ENCODE results near the gene TBX2. TPM values are rescaled to one million over a fixed set of nuclear protein-coding genes. Genes with fewer than 3 reads are reported as not detected.

Gene TBX2
- total RNA-seq, 4 donors from 2014 or later = 23.2 to 42.0 (median 26.5) TPM

DNA sequence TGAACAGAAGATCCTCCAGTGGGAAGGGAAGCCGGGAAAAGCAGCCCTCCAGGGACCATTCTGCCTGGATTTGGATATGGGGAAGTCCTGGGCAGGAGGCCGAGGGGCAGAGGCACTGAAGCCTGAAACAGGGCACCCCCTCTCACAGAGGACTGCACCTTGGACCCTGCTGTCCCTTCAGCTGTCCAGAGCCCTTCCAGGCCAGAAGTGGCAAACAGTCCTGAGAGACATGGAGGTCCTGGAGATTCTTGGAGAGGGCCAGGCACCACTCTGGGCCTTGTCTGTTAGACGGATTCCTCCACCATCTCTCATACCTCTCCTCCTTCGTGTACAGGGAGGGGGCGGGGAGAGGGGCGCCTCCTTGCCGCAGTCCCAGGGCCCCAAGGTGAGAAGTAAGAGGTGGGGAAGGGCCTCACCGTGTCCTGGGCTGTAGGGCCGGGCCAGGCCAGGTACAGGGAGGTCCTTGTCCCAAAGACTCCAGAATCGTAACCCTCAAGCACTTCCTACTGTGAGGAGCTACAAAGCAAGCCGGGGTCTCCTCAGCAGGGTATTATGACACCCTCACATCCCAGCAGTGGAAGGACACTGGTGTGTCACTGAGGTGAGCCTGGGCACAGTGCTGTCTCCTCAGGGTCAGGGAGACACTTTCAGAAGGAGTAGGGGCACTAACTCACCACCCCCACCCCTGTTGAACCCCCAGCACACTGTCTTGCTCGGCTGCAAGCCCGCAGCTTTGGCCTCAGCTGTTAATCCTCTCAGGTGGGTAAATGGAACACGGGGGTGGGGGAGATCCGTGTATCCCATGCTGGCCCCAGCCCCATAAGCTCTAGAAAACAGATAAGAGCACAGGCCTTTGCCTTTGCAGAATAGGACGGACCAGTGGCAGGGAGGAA is 16.6 kb upstream of the TBX2 start:
- no peak for TF ChIP-seq EP300 (IDR thresholded peaks at IDR 0.05)
- TF ChIP-seq POLR2A (IDR thresholded peaks at IDR 0.05) = no peak
- TF ChIP-seq, protein P1, sequence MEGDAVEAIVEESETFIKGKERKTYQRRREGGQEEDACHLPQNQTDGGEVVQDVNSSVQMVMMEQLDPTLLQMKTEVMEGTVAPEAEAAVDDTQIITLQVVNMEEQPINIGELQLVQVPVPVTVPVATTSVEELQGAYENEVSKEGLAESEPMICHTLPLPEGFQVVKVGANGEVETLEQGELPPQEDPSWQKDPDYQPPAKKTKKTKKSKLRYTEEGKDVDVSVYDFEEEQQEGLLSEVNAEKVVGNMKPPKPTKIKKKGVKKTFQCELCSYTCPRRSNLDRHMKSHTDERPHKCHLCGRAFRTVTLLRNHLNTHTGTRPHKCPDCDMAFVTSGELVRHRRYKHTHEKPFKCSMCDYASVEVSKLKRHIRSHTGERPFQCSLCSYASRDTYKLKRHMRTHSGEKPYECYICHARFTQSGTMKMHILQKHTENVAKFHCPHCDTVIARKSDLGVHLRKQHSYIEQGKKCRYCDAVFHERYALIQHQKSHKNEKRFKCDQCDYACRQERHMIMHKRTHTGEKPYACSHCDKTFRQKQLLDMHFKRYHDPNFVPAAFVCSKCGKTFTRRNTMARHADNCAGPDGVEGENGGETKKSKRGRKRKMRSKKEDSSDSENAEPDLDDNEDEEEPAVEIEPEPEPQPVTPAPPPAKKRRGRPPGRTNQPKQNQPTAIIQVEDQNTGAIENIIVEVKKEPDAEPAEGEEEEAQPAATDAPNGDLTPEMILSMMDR (IDR thresholded peaks at IDR 0.05) = no peak
- Histone ChIP-seq H3K27ac (no peak overlapping the region), H3K4me3 (no peak overlapping the region), H3K9me3 (no peaks in the 10 kb centered on the region), H3K36me3 (no peaks in the 10 kb centered on the region), H3K4me1 (peaks cover 0 to 21% (median 5%) of the 10 kb centered on the region in 4 donors), H3K27me3 (no peaks in the 10 kb centered on the region)
- DNase-seq (ENCODE audit: low spot score in 2 of 2) = no peak
- 90% methylated on average over 16 of the region's 16 CpGs for WGBS, 2 donors

DNA sequence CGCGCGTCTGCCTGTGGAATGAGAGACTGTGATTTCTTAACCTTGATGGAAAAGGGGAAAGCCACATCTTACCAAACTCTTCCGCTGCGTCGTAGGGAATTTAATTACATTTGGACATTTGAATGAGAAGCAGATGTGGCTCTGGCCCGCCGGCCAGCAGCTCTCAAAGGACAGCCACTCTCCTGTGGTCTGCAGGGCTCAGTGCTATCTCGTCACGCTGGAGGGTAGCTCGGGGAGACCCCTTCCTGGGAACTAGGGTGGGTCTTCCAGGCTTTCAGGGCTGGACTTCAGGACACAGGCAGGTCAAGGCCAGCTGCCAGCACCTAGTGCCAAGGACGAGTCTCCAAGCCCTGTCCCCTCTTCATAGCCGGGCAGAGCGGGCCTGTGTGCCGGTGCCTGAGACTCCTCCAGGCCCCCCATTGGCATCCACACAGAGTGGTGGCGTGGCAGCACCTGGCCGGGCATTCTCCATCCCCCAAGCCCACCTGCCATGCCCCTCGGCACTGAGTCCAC is 15.9 kb upstream of the TBX2 start:
- DNase-seq (ENCODE audit: low spot score in 2 of 2) = no peak
- Histone ChIP-seq H3K4me3 (no peak overlapping the region), H3K27ac (no peak overlapping the region), H3K36me3 (no peaks in the 10 kb centered on the region), H3K27me3 (no peaks in the 10 kb centered on the region), H3K9me3 (no peaks in the 10 kb centered on the region), H3K4me1 (peaks cover 0 to 21% (median 5%) of the 10 kb centered on the region in 4 donors)
- WGBS, 2 donors = 84 to 91% methylated on average over 14 to 15 of the region's 18 CpGs
- TF ChIP-seq, protein P1 (IDR thresholded peaks at IDR 0.05) = no peak
- no peak for TF ChIP-seq POLR2A (IDR thresholded peaks at IDR 0.05)

DNA sequence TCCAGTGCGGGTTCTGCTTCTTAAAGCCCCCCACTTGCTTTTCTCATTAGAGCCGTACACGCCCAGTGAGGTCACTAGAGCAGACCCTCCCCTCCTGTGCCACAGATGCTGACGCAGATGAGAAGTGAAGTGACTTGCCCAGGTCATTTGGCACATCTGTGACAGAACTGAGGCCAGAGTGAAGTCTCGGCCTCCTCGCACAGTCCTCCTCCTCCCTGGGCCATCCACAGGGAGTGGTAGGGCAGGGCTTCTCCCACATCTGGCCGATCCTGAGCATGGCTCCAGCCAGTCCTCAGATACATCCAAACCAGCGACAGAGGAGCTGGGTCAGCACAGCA is 15.3 kb upstream of the TBX2 start:
- Histone ChIP-seq H3K27ac (no peak overlapping the region), H3K4me3 (no peak overlapping the region), H3K4me1 (peaks cover 0 to 19% (median 2%) of the 10 kb centered on the region in 4 donors), H3K27me3 (no peaks in the 10 kb centered on the region), H3K36me3 (no peaks in the 10 kb centered on the region), H3K9me3 (no peaks in the 10 kb centered on the region)
- TF ChIP-seq, protein P1 (IDR thresholded peaks at IDR 0.05) = no peak
- TF ChIP-seq POLR2A (IDR thresholded peaks at IDR 0.05) (no peak), EP300 (IDR thresholded peaks at IDR 0.05) (no peak)
- no peak for DNase-seq (ENCODE audit: low spot score in 2 of 2)
- WGBS, 2 donors = 84 to 96% methylated on average over 6 to 8 of the region's 8 CpGs

DNA sequence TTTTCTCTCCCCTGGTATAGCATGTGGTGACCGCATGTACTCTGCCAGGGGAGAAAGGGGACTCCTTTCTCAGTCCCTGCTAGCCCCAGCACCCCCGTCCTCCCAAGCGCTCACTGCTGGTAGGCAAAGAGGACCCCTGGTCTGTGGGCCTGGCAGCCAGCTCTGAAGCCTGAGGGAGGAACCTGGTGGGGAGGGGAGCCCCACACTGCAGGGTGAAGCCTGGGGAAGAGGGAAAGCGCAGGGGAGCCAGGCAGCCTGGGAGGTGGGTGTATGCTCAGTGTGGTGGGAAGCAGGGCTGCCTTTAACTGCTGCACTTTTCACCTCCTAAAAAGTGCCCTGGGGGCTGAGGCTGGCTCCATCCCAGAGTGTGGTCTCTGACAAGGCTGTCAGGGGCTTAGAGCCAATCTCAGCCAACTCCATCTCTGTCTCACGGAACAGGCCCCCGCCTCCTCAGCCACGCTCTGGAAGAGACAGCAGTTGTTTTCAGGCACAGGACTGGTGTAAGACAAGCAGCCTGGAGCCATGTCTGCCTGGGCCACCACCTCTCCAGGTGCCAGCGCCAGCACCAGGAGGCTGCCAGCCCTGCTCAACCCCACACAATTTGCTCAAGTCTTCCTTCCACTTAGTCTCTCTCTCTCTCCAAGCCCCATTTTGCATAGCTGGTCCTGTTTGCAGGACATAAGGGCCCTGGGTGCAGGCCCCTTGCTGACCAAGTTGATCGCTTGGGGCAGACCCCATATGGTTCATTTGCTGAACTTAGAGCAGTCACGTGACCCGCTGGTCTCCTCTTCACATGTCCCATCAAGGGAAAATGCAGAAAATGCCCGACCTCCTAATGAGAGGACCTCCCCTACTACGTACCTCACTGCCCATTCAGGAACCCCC is 14.7 kb upstream of the TBX2 start:
- Histone ChIP-seq H3K27ac (no peak overlapping the region), H3K4me1 (peaks cover 0 to 21% (median 2%) of the 10 kb centered on the region in 4 donors), H3K27me3 (no peaks in the 10 kb centered on the region), H3K9me3 (no peaks in the 10 kb centered on the region), H3K4me3 (no peak overlapping the region), H3K36me3 (no peaks in the 10 kb centered on the region)
- WGBS, 2 donors = 86 to 93% methylated on average over 12 to 13 of the region's 13 CpGs
- no peak for DNase-seq (ENCODE audit: low spot score in 2 of 2)
- TF ChIP-seq POLR2A (IDR thresholded peaks at IDR 0.05) (no peak), EP300 (IDR thresholded peaks at IDR 0.05) (no peak)
- TF ChIP-seq, protein P1 (IDR thresholded peaks at IDR 0.05) = no peak
